Heart right ventricle (tissue), 16 donors: ENCODE results near the gene GPR15LG. TPM values are rescaled to one million over a fixed set of nuclear protein-coding genes. Genes with fewer than 3 reads are reported as not detected.

Experiments
- ATAC-seq, 8 donors: fragments of 200-7000 bp; cut with Tn5 transposase; one replicate each; pipeline ENCODE4 v1.9.1; 2020; ENCODE audit warnings: mild to moderate bottlenecking in 8 of 8, moderate library complexity in 8 of 8, moderate number of reproducible peaks in 1 of 8
- DNase-seq, 2 donors: peaks; one replicate each; pipeline ENCODE4 v3.0.0-alpha.2; 2020
- H3K27ac ChIP-seq, 10 donors: fragments of 200-600 bp; sonication (generic) in 2 of 10; one replicate each; pipeline versions ENCODE4 v1.5.0 to v1.8.0; 2020 to 2022; ENCODE audit warnings: mild to moderate bottlenecking in 3 of 10
- H3K27me3 ChIP-seq, 7 donors: fragments of 200-600 bp; one replicate each; pipeline ENCODE4 v1.8.0; 2021 to 2022; ENCODE audit warnings: mild to moderate bottlenecking in 2 of 7
- H3K36me3 ChIP-seq, 9 donors: fragments of 200-600 bp; sonication (generic) in 1 of 9; one replicate each; pipeline versions ENCODE4 v1.5.0 to v1.8.0; 2020 to 2022; ENCODE audit warnings: mild to moderate bottlenecking in 2 of 9
- H3K4me1 ChIP-seq, 9 donors: fragments of 200-600 bp; sonication (generic) in 1 of 9; one replicate each; pipeline versions ENCODE4 v1.5.0 to v1.8.0; 2020 to 2022; ENCODE audit warnings: mild to moderate bottlenecking in 4 of 9
- H3K4me3 ChIP-seq, 10 donors: fragments of 200-600 bp; sonication (generic) in 2 of 10; one replicate each; pipeline versions ENCODE4 v1.5.0 to v1.8.0; 2020 to 2022; ENCODE audit warnings: mild to moderate bottlenecking in 7 of 10, moderate library complexity in 2 of 10
- H3K9me3 ChIP-seq, 11 donors: fragments of 200-600 bp in 10 of 11; sonication (generic) in 2 of 11; one replicate each; pipeline versions ENCODE4 v1.5.0 to v1.8.0; 2013 to 2022; ENCODE audit warnings: mild to moderate bottlenecking in 2 of 11, control low read depth in 1 of 11, moderate library complexity in 1 of 11
- CTCF ChIP-seq, 9 donors: fragments of 200-600 bp; sonication (generic) in 2 of 9; IDR thresholded peaks; one replicate each; pipeline versions ENCODE4 v1.5.0 to v1.8.0; 2021 to 2022; ENCODE audit warnings: antibody characterized with exemption in 9 of 9, mild to moderate bottlenecking in 5 of 9, moderate library complexity in 1 of 9
- WGBS, 2 donors: extraction: QIAGEN DNeasy Blood & Tissue Kit; methylation state at CpG; one replicate each; pipeline ENCODE4 v1.1.7; 2013; ENCODE audit warnings: inconsistent platforms in 1 of 2; 5-methylcytosine and 5-hydroxymethylcytosine counted together
- intact Hi-C, 10 donors: fragments of 100-400 bp; cut with DNase I; formaldehyde crosslinking; loops; one replicate each; pipeline versions ENCODE4 v1.11.1 to v1.14.2; 2022
- polyA plus RNA-seq, 2 donors: library from polyadenylated mRNA; stranded (reverse); fragments of 200-250 nt; gene quantifications; one replicate each; pipeline ENCODE4 v1.2.3, GENCODE V29; 2013
- total RNA-seq, 10 donors: library from RNA; stranded (reverse); fragmentation: NEBNext Ultra II Directional in 3 of 10; extraction: Animal tissue kit (Norgen Biotek cat#: 25700) in 3 of 10; gene quantifications; one replicate each; pipeline versions ENCODE4 v1.2.1 to v1.2.4, GENCODE V29; 2021 to 2023
- donor health status: Arrhythmogenic right ventricular cardiomyopathy.
- donor health status: ischemic (EF 13 %, LVEDD 7.1; RV severe dilation, severe dysfunction).
- donor health status: healthy with polysubstance abuse.
- donor health status: DM: no; HTN: yes; CAD: no.
- donor health status: DM: no; HTN: no; CAD: no.
- donor health status: ischemic (EF 25% LVEDD 6.9; RV normal size, moderate dysfunction).
- donor health status: ischemic (EF 25% LVEDD 5.7; RV mildly dilated, moderate dysfunction).
- donor health status: healthy.
- donor health status: DM: yes; HTN: yes; CAD: no.
- donor health status: Ischemic cardiomyopathy.
- donor health status: ischemic (EF 35%, LVEDD 5.7; RV mildly dilated, moderate dysfunction).
- donor health status: nonischemic (EF 11% LVEDD 7.7; RV severe dilation, severe dysfunction).
- donor health status: DM: yes; HTN: yes; CAD: no.
- donor health status: PGD.
- donor health status: ischemic (EF 29% LVEDD 5.4; RV normal size, mild dysfunction).
- donor health status: nonischemic (EF 23%, LVEDD 6.1; RV moderate dilation, normal function).

The GPR15LG gene
- total and polyA plus RNA-seq, 12 donors = not detected

- 83 to 85% methylated on average over 2 of the region's 2 CpGs for WGBS, 2 donors
- H3K4me1 ChIP-seq = no peaks in the 10 kb centered on the region
Measured at GRCh38 chr10:84211566-84211965, 38.0 kb downstream of the GPR15LG start.

GRCh38 chr10:84212014-84212413, 38.4 kb downstream of the GPR15LG start:
- no peak for TF ChIP-seq CTCF (IDR thresholded peaks at IDR 0.05)
- 69 to 75% methylated on average over 5 of the region's 5 CpGs for WGBS, 2 donors

More at GRCh38 chr10:84211566-84211965, 38.0 kb downstream of the GPR15LG start:
- H3K9me3 ChIP-seq = no peaks in the 10 kb centered on the region
- ATAC-seq = no peak
- intact Hi-C loops = no loop called here
- TF ChIP-seq CTCF (IDR thresholded peaks at IDR 0.05) = no peak
- no peak overlapping the region for H3K4me3 ChIP-seq
- H3K27ac ChIP-seq = no peak overlapping the region
- no peak for DNase-seq
- H3K27me3 ChIP-seq = peaks cover 0 to 11% (median 7%) of the 10 kb centered on the region in 7 donors
- H3K36me3 ChIP-seq = no peaks in the 10 kb centered on the region

GRCh38 chr10:84213076-84213475, 39.5 kb downstream of the GPR15LG start:
- DNase-seq (no peak), ATAC-seq (no peak)
- H3K4me1 ChIP-seq = no peaks in the 10 kb centered on the region
- no peak overlapping the region for H3K4me3 ChIP-seq
- H3K27me3 ChIP-seq = peaks cover 0 to 11% (median 6%) of the 10 kb centered on the region in 7 donors
- H3K27ac ChIP-seq = no peak overlapping the region
- no peaks in the 10 kb centered on the region for H3K36me3 ChIP-seq
- TF ChIP-seq CTCF (IDR thresholded peaks at IDR 0.05) = no peak
- intact Hi-C loops = no loop called here
- no peaks in the 10 kb centered on the region for H3K9me3 ChIP-seq
- WGBS, 2 donors = 84 to 86% methylated on average over 11 of the region's 11 CpGs

More at GRCh38 chr10:84212014-84212413, 38.4 kb downstream of the GPR15LG start:
- Histone ChIP-seq H3K9me3 (no peaks in the 10 kb centered on the region), H3K36me3 (no peaks in the 10 kb centered on the region), H3K27ac (no peak overlapping the region), H3K4me1 (no peaks in the 10 kb centered on the region), H3K27me3 (peaks cover 0 to 11% (median 6%) of the 10 kb centered on the region in 7 donors), H3K4me3 (no peak overlapping the region)
- intact Hi-C loops = no loop called here
- ATAC-seq = no peak
- no peak for DNase-seq

GRCh38 chr10:84214046-84214572, 40.5 kb downstream of the GPR15LG start:
- WGBS, 2 donors = 64 to 79% methylated on average over 25 of the region's 25 CpGs
- no peak overlapping the region for H3K4me3 ChIP-seq
- no peaks in the 10 kb centered on the region for H3K9me3 ChIP-seq
- peak in 2 of 8 donors; percentile 23 to 43 for ATAC-seq
- H3K27me3 ChIP-seq = peaks cover 0 to 9% (median 4%) of the 10 kb centered on the region in 7 donors
- intact Hi-C loops = no loop called here
- TF ChIP-seq CTCF (IDR thresholded peaks at IDR 0.05) = no peak
- no peak overlapping the region for H3K27ac ChIP-seq
- DNase-seq = no peak
- H3K4me1 ChIP-seq = no peaks in the 10 kb centered on the region
- no peaks in the 10 kb centered on the region for H3K36me3 ChIP-seq
